IMR-90 (cell line): ENCODE measurements around the gene ATP4B. TPM values are rescaled to one million over a fixed set of nuclear protein-coding genes. Genes with fewer than 3 reads are reported as not detected.

ENCODE experiments used
- ATAC-seq: fragments of 200-7000 bp; cut with Tn5 transposase; 2 replicates; pipeline ENCODE4 v1.9.1; 2020; ENCODE audit warnings: low read depth, mild to moderate bottlenecking, moderate library complexity
- BruUV-seq: library from RNA; stranded (reverse); fragments of 400-500 nt; replicated peaks from 2 replicates; lab custom pipeline; 2021; lab: Mats Ljungman, UMichigan
- CTCF ChIA-PET: fragments of 300-600 bp; formaldehyde crosslinking; extraction: SDS; loops from one replicate; lab custom pipeline; 2021; ENCODE audit warnings: antibody characterized with exemption; lab: Yijun Ruan, JAX
- POLR2A ChIA-PET: fragments of 300-600 bp; sonication (Branson Sonifier 250); formaldehyde crosslinking; loops from one replicate; lab custom pipeline; 2022; ENCODE audit warnings: antibody characterized with exemption; ENCODE audit not compliant: unreplicated experiment; lab: Charles Lee
- DNase-seq: peaks from one replicate; pipeline ENCODE4 v3.0.0; 2013
- H2AFZ ChIP-seq: replicated peaks from 2 replicates; pipeline ENCODE3; 2013; ENCODE audit warnings: low read length, mild to moderate bottlenecking; ENCODE audit not compliant: poor library complexity
- H2AK5ac ChIP-seq: 2 replicates; pipeline ENCODE4 v1.6.1; 2013; ENCODE audit warnings: low read depth, low read length, inconsistent platforms
- H2AK9ac ChIP-seq: replicated peaks from 2 replicates; pipeline ENCODE3; 2013; ENCODE audit warnings: mild to moderate bottlenecking, low read depth, low read length, moderate library complexity; ENCODE audit not compliant: poor library complexity
- H2BK120ac ChIP-seq: 2 replicates; pipeline ENCODE4 v1.6.1; 2013; ENCODE audit warnings: low read depth, low read length, inconsistent platforms
- H2BK15ac ChIP-seq: 3 replicates; pipeline ENCODE4 v1.6.1; 2013; ENCODE audit warnings: low read depth, low read length, inconsistent platforms
- H2BK20ac ChIP-seq: 2 replicates; pipeline ENCODE4 v1.6.1; 2013; ENCODE audit warnings: low read depth, mild to moderate bottlenecking, inconsistent platforms, low read length, moderate library complexity
- H2BK5ac ChIP-seq: 2 replicates; pipeline ENCODE4 v1.6.1; 2013; ENCODE audit warnings: mild to moderate bottlenecking, low read depth, low read length, inconsistent platforms; ENCODE audit not compliant: poor library complexity, severe bottlenecking
- H3K14ac ChIP-seq: replicated peaks from 2 replicates; pipeline ENCODE4 v1.6.1; 2013; ENCODE audit warnings: low read depth, low read length, inconsistent platforms
- H3K18ac ChIP-seq: 2 replicates; pipeline ENCODE4 v1.6.1; 2013; ENCODE audit warnings: low read depth, low read length, control low read depth
- H3K23ac ChIP-seq: 2 replicates; pipeline ENCODE4 v1.6.1; 2013; ENCODE audit warnings: low read depth, low read length, inconsistent platforms
- H3K27ac ChIP-seq: 2 replicates; pipeline ENCODE4 v1.5.1; 2013; ENCODE audit warnings: mild to moderate bottlenecking, control low read depth, low read length; ENCODE audit not compliant: insufficient read depth
- H3K27me3 ChIP-seq: 2 replicates; pipeline ENCODE4 v1.6.1; 2013; ENCODE audit warnings: low read length; ENCODE audit not compliant: control insufficient read depth, insufficient read depth
- H3K36me3 ChIP-seq: 2 replicates; pipeline ENCODE4 v1.6.1; 2013; ENCODE audit warnings: low read length, mixed read lengths; ENCODE audit not compliant: control insufficient read depth, insufficient read depth
- H3K4ac ChIP-seq: 2 replicates; pipeline ENCODE4 v1.6.1; 2013; ENCODE audit warnings: low read depth, low read length, inconsistent platforms
- H3K4me1 ChIP-seq: 2 replicates; pipeline ENCODE4 v1.6.1; 2013; ENCODE audit warnings: low read length, mixed read lengths; ENCODE audit not compliant: control insufficient read depth, insufficient read depth
- H3K4me2 ChIP-seq: 2 replicates; pipeline ENCODE4 v1.6.1; 2013; ENCODE audit warnings: low read depth, mild to moderate bottlenecking, control low read depth, low read length, moderate library complexity
- H3K4me3 ChIP-seq: 2 replicates; pipeline ENCODE4 v1.5.1; 2013; ENCODE audit warnings: low read depth, mild to moderate bottlenecking, control low read depth, low read length, moderate library complexity; ENCODE audit not compliant: insufficient read depth
- H3K56ac ChIP-seq: 2 replicates; pipeline ENCODE4 v1.6.1; 2013; ENCODE audit warnings: low read length, inconsistent platforms; ENCODE audit not compliant: insufficient read depth; ENCODE audit errors: extremely low read depth
- H3K79me1 ChIP-seq, 2 experiments: 2 replicates each; pipeline ENCODE4 v1.6.1; 2013; ENCODE audit warnings: low read length in 2 of 2, inconsistent platforms in 1 of 2, low read depth in 1 of 2
- H3K9ac ChIP-seq: 2 replicates; pipeline ENCODE4 v1.6.1; 2013; ENCODE audit warnings: low read depth, low read length, control low read depth
- H3K9me1 ChIP-seq: 2 replicates; pipeline ENCODE4 v1.6.1; 2013; ENCODE audit warnings: low read length, inconsistent platforms; ENCODE audit not compliant: insufficient read depth
- H3K9me3 ChIP-seq: 2 replicates; pipeline ENCODE4 v1.6.1; 2013; ENCODE audit warnings: low read length; ENCODE audit not compliant: control insufficient read depth, insufficient read depth
- H4K20me1 ChIP-seq: 2 replicates; pipeline ENCODE4 v1.6.1; 2013; ENCODE audit warnings: low read length, inconsistent platforms; ENCODE audit not compliant: insufficient read depth
- H4K5ac ChIP-seq: 2 replicates; pipeline ENCODE4 v1.6.1; 2013; ENCODE audit warnings: mild to moderate bottlenecking, low read depth, low read length, control low read depth
- H4K8ac ChIP-seq, 2 experiments: 2 replicates each; pipeline ENCODE4 v1.6.1; 2013; ENCODE audit warnings: low read depth in 2 of 2, low read length in 2 of 2, control low read depth in 1 of 2, inconsistent platforms in 1 of 2
- H4K91ac ChIP-seq: 2 replicates; pipeline ENCODE4 v1.6.1; 2013; ENCODE audit warnings: low read depth, low read length, inconsistent platforms; ENCODE audit not compliant: insufficient read depth
- BHLHE40 ChIP-seq: fragments of 150-350 bp; IDR thresholded peaks from 2 replicates; pipeline ENCODE4 v1.6.1; 2016; ENCODE audit warnings: mild to moderate bottlenecking, low read depth, low read length
- CTCF ChIP-seq: conservative IDR thresholded peaks from 2 replicates; pipeline ENCODE4 v1.5.1; 2012; ENCODE audit warnings: mild to moderate bottlenecking, low read depth, low read length, improper control_type of control experiment
- ELK1 ChIP-seq: fragments of 150-350 bp; IDR thresholded peaks from 2 replicates; pipeline ENCODE4 v1.6.1; 2016; ENCODE audit warnings: low read depth, mild to moderate bottlenecking, low read length, moderate library complexity, borderline replicate concordance
- MXI1 ChIP-seq: IDR thresholded peaks from 2 replicates; pipeline ENCODE4 v1.6.1; 2012; ENCODE audit warnings: low read depth, mild to moderate bottlenecking, low read length, moderate library complexity, borderline replicate concordance
- RFX5 ChIP-seq: IDR thresholded peaks from 2 replicates; pipeline ENCODE4 v1.8.0; 2012; ENCODE audit warnings: low read depth, mild to moderate bottlenecking, low read length, moderate library complexity
- SMC3 ChIP-seq: fragments of 150-350 bp; IDR thresholded peaks from 2 replicates; pipeline ENCODE4 v1.6.1; 2016; ENCODE audit warnings: low read depth, mild to moderate bottlenecking, antibody characterized with exemption, low read length, moderate library complexity
- USF2 ChIP-seq: fragments of 150-350 bp; IDR thresholded peaks from 2 replicates; pipeline ENCODE4 v1.6.1; 2017; ENCODE audit warnings: mild to moderate bottlenecking, antibody characterized with exemption, low read length, low read depth
- WGBS, 2 experiments: methylation state at CpG; one replicate each; pipeline versions ENCODE4 v1.1.5 to v1.1.7; 2013; ENCODE audit warnings: missing lambda C conversion rate in 2 of 2; ENCODE audit not compliant: insufficient read length in 1 of 2; ENCODE audit errors: extremely low coverage in 2 of 2; 5-methylcytosine and 5-hydroxymethylcytosine counted together
- dilution Hi-C: fragments of 300-500 bp; cut with HindIII; formaldehyde crosslinking; loops from one replicate; pipeline ENCODE4 v1.14.3; 2018; ENCODE audit warnings: low sequenced_read_pairs; ENCODE audit not compliant: unreplicated experiment
- in situ Hi-C: fragments of 300-500 bp; cut with MboI; formaldehyde crosslinking; loops from 3 replicates; pipeline ENCODE4 v1.14.3; 2019; ENCODE audit warnings: low sequenced_read_pairs, inconsistent platforms, mixed read lengths
- intact Hi-C: fragments of 100-400 bp; cut with micrococcal nuclease; formaldehyde crosslinking; loops from 2 replicates; pipeline ENCODE4 v1.10.0; 2022
- polyA plus RNA-seq, 3 experiments: library from polyadenylated mRNA; depleted of rRNA; stranded (reverse); fragments of >200 nt; gene quantifications; 2 replicates each; pipeline ENCODE4 v1.2.3, GENCODE V29; 2012; ENCODE audit warnings: low replicate concordance in 1 of 3
- total RNA-seq: library from RNA; depleted of rRNA; stranded (reverse); fragments of >200 nt; gene quantifications from 2 replicates; pipeline ENCODE4 v1.2.3, GENCODE V29; 2012

The ATP4B gene
- total and polyA plus RNA-seq, 2 of the 4 experiments (the other 2 are of a cell fraction), result not detected

DNA sequence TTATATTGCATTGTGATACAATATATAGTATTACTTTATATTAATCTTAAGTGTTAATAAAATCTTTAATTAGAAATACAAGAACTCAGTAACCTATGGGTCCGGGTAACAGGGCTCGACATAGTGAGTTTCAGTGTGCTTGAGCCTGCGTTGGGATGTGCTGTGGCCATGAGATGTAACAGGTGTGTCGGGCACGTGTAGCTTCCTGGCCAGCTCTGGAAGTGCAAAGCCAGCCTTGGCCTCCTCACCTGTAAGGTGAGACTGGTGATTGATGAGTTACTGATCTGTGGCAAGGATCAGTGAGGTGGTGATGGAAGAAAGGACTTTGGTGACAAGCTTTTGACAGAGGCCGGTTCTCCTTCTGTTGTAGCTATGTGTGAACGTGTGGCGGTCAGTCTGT lies 19.2 kb downstream of the ATP4B start:
- Histone ChIP-seq H3K4me3 (no peak overlapping the region), H3K27ac (no peak overlapping the region), H3K9me1 (peaks cover 13% of the 10 kb centered on the region; the same call in 1 of the 2 replicates), H3K9me3 (no peaks in the 10 kb centered on the region), H3K4ac (no peak overlapping the region), H4K5ac (no peak overlapping the region), H2BK15ac (no peak overlapping the region), H2AFZ (no peak overlapping the region), H2BK120ac (no peak overlapping the region), H3K23ac (no peak overlapping the region), H3K56ac (no peak overlapping the region), H2AK9ac (no peak overlapping the region), H3K79me1 (peaks cover 8 to 30% of the 10 kb centered on the region in 2 experiments; a peak in 3 of 4 replicates), H4K20me1 (no peaks in the 10 kb centered on the region; the same call in 1 of the 2 replicates), H3K9ac (no peak overlapping the region), H4K8ac (no peak overlapping the region), H4K91ac (no peak overlapping the region), H3K14ac (no peak overlapping the region), H2AK5ac (no peak overlapping the region), H2BK5ac (no peak overlapping the region), H3K27me3 (no peaks in the 10 kb centered on the region), H3K18ac (no peak overlapping the region), H3K36me3 (peaks cover 58% of the 10 kb centered on the region), H2BK20ac (no peak overlapping the region), H3K4me1 (no peaks in the 10 kb centered on the region), H3K4me2 (no peak overlapping the region)
- 80% methylated on average over 2 of the region's 8 CpGs; no CpG with 5 or more reads in 1 of the 2 experiments for WGBS, 2 experiments
- in situ Hi-C loops (no loop called here), intact Hi-C loops (no loop called here), dilution Hi-C loops (no loop called here)
- DNase-seq (no peak), ATAC-seq (no peak)
- CTCF ChIA-PET, result no interaction called here
- POLR2A ChIA-PET, result no interaction called here
- BruUV-seq, result no TSS peak
- TF ChIP-seq USF2 (no peak), BHLHE40 (no peak), SMC3 (no peak), ELK1 (no peak), RFX5 (no peak), MXI1 (no peak), CTCF (no peak)
